GM18507 (cell line): ENCODE data around the gene BUD23.
A peak's percentile ranks its signal among the peaks of the same experiment; 100 is the strongest.
"Not testable (repeated sequence)": the region's sequence is repeated elsewhere in the genome, so short reads cannot be mapped to it uniquely, and the experiment has no call there.

Source experiments
- DNase-seq: peaks from one replicate; pipeline ENCODE4 v3.0.0; 2011; ENCODE audit warnings: low read depth; ENCODE audit not compliant: insufficient read length; ENCODE audit errors: extremely low spot score
- FAIRE-seq: peaks from 2 replicates; lab custom pipeline; 2011; peaks lifted over from hg19 to GRCh38; lab: Jason Lieb, UNC

BUD23 gene, protein sequence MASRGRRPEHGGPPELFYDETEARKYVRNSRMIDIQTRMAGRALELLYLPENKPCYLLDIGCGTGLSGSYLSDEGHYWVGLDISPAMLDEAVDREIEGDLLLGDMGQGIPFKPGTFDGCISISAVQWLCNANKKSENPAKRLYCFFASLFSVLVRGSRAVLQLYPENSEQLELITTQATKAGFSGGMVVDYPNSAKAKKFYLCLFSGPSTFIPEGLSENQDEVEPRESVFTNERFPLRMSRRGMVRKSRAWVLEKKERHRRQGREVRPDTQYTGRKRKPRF

DNA sequence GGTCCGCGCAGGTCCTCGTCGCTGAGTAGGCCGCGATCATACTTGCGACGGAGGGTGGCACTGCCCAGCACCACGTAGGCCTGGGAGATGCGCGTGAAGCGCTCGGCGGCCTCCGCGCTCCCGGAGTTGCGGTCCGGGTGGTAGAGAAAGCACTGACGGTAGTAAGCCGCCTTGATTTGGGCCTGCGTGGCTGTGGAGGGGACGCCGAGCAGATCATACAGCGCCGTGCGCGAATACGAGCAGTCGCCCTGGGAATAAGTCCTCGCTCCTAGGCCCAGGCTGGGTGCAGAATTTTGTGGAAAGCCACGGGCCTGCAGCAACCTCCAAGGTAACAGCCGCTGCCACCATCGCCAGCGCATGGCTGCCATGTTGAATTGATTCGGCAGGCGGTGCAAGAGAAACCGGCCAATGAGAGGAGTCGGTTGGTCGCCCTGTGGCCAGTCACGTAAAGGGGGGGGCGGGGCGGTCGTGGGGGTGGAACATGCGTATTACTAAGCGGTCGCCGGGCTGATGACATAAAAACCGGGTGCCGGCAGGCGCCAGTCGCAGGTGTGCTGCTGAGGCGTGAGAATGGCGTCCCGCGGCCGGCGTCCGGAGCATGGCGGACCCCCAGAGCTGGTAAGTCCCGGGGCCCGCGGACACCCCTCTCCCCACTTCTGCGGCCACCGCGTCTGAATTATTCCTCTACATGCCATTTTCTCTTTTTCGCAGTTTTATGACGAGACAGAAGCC lies at the start of gene BUD23, which contains the start of gene DNAJC30:
TSS of gene BUD23 (plus strand) at position 542 of the 732 bp plus-strand sequence. CDS start at position 571, 29 bp downstream.
TSS of gene DNAJC30 (minus strand) at position 398 of the 732 bp plus-strand sequence. CDS start at position 368, 30 bp downstream.
- DNase-seq (peak; percentile 96), FAIRE-seq (peak; percentile 88)

DNA sequence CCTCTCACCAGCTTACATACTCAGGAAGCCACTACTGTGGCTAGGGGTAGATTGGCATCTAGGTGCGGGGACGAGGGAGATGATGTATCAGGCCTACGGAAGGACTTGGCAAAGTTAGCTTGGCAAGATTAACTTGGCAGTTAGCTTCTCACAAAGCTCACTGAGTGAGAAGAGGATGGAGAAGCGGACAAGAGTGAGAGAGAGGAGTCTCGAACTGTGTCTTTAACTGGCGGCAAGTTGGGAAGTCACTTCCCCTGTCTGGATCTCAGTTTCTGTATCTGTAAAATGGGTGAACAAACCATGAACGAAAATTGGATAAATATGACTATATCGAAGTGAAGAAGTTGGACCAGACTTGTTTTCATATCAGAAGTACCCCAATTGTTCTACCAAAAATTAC lies 49.6 kb upstream of the BUD23 start:
- DNase-seq (no peak), FAIRE-seq (no peak)

DNA sequence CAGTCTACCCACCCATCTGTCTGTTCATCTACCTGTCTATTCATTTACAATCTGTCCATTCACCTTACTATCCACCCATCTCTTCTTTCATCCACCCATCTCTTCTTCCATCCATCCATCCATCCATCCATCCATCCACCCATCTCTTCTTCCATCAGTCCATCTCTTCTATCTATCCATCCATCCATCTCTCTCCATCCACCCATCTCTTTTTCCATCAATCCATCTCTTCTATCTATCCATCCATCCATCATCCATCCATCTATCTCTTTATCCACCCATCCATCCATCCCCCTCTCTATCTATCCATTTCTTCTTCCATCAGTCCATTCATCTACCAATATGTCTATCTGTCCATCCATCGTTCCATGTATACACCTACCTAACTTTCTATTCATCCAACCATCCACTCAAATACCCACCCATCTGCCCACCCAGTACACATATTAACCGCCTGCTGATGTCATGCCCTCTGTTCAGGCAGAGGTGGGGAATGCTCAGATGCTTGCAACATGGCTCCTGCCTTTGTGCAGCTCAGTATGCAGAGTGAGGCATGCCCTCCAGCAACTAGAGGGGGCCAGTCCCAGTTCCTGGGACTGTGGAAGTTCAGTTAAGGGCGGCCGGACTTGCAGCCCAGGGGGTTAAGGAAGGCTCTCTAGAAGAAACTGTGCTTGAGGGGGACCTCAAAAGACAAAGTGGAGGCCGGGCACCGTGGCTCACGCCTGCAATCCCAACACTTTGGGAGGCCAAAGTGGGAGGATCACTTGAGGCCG lies 47.8 kb upstream of the BUD23 start:
- no peak for DNase-seq
- FAIRE-seq, result no peak

DNA sequence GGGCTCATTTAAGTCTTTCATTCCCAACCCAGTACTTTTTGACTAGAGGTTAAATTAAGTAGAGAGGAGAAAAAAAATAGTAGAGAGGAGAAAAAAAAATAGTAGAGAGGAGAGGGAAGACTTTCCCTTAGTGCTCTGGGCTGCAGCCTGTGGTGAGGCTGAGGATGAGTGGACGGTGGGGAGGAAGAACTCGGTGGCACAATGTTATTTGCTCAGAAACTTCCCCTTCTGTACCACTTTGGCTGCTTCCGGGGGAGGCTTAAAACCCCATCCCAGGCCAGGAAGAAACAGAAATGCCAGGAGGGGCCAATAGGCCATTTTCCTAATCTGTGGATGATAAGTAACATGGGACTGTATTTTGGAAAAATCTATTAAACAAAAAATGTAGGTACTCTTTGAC lies 44.5 kb upstream of the BUD23 start:
- DNase-seq, result no peak
- FAIRE-seq, result no peak

DNA sequence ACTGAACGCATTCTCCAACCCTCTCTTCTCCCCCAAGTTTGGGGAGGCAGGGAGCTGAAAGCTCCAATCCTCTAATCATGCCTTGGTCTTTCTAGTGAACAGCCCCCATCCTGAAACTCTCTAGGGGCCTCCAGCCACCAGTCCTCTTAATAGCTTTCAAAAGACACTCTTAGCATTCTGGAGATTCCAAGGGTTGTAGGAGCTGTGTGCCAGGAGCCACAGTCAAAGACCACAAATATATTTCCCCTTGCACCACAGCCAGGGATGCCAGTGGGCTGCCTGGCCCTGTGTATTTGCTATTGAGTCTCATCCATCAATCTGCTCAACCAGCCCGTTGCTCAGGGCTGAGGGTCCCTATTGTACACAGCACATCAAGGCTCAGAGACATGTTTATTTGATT lies 40.6 kb upstream of the BUD23 start:
- no peak for FAIRE-seq

DNA sequence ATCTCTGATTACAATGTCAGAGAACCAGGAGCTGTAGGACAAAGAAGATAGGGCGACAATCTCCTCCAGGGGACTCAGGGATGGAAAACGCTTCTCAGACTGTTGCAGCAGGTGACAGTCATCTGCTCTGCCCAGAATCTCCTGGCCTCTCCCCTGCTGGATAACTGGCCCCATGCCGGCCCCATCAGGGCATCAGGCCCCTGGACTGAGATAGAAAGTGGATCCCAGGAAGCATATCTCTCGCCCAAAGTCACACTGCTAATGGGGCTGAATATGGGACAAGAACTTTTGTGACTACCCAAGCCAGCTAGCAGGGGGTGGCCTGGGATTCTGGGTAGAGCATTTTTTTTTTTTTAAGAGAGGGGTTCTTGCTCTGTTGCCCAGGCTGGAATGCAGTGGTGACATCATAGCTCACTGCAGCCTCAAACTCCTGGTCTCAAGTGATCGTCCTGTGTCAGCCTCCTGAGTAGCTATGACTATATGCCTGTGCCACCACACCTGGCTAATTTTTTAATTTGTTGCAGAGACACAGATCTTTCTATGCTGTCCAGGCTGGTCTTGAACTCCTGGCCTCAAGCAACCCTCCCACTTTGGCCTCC lies 38.6 kb upstream of the BUD23 start:
- no peak for FAIRE-seq
- DNase-seq, result no peak

More for the DNA sequence above, 40.6 kb upstream of the BUD23 start:
- DNase-seq, result no peak

DNA sequence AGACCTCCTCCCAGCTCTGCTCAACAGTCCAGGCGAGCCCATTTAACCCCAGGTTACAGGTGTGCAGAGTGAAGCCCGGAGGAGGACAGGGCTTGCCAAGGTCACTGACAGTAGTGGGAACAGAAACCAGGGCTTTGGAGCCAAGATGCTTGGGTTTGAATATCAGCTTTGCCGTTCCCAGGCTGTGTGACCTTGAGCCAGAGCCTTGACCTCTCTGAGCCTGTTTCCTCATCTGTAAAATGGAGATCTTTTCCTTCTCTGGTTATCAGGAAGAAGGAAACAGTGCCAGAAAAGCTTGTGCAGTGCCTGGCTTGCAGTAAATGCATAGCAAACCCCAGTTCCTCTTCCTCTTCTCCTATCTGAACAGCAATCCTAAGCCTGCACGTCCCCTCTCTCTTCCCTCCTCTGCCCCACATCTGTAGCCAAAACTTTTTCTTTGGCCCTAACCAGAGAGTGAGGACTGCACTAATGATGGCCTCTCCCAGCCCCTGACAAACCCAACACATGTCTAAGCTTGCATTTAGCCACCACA lies 37.7 kb upstream of the BUD23 start:
- no peak for DNase-seq
- FAIRE-seq, result no peak

DNA sequence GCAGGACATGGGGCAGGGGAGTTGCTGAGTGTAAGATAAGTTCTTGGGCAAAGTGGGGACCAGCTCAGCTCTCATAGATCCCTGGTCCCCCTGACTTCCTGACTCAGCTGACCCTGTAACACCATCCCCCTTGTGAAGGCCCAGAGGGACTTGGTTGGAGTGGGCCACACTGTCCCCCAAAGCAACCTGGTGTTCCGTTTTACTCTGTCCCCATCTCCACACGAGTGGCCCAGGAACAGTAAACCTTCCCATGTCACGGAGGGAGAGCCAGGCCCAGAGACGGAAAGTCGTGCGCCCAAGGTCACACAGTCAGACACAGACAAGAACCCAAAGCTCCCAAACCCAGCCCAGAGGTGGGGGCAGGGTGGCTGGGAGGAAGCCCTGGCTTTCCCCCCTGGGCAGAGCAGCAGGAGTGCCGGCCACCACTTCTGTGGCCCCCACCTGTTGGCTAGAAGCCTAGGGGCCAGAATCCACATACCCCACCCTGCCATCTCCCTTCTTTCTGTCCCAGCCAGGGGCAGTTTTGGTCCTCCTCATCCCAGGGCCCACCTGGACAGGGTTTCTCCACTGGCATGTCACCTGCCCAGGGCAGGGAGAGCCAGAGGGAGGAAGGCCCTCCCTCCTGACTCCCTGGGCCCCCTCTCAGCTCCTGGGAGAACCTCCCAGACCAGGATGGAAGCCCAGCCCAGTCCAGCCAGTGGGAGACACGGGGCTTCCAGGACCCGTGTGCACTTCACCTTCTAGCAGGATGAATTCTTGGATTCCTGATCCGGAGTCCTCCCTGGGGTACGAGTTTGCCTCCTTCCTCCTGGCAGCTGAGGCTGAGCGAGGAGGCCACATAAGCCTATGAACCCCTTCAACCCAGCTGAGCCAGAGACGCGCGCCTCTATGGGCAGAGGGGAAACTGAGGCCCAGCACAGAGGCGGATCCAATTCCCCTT lies 36.3 kb upstream of the BUD23 start:
- DNase-seq (no peak), FAIRE-seq (no peak)

DNA sequence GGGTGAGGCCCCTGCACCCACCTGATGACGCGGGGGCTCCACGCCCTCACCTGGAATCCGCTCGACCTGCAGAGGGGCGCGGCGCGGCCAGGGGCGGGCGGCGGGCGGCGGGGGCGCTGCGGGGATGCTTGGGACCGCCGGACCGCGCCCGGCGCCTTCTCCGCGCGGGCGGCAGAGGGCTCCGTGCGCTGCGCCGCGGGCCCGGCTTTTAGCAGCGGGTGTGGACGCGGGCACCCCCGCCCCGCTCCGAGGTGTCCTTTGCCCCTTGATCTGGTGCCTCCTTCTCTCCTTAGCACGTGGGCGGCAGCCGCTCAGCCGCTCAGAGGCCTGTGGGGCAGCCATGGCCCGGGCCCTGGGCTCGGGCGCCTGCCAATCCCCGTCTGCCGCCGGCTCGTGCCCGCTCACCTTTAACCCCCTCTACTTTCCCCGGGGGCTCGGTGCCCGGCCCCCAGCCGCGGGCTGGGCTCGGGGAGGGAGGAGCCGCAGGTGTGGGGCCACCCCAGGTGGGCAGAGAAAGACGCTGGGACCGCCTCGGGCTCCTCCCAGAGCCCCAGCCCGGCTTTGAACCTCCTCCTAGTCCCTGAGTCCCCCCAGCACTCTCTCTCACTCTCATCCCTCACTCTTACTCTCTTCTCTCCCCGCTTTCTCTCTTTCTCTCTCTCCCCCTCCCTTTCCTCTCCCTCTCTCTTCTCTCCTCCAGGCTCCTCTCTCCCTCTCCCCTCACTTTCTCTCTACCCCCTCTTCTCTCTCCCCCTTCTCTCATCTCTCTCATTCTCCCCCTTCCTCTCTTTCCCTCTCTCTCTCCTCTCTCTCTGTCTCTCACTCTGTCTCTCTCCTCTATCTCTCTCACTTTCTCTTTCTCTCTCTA lies 35.4 kb upstream of the BUD23 start:
- no peak for DNase-seq
- no peak for FAIRE-seq

DNA sequence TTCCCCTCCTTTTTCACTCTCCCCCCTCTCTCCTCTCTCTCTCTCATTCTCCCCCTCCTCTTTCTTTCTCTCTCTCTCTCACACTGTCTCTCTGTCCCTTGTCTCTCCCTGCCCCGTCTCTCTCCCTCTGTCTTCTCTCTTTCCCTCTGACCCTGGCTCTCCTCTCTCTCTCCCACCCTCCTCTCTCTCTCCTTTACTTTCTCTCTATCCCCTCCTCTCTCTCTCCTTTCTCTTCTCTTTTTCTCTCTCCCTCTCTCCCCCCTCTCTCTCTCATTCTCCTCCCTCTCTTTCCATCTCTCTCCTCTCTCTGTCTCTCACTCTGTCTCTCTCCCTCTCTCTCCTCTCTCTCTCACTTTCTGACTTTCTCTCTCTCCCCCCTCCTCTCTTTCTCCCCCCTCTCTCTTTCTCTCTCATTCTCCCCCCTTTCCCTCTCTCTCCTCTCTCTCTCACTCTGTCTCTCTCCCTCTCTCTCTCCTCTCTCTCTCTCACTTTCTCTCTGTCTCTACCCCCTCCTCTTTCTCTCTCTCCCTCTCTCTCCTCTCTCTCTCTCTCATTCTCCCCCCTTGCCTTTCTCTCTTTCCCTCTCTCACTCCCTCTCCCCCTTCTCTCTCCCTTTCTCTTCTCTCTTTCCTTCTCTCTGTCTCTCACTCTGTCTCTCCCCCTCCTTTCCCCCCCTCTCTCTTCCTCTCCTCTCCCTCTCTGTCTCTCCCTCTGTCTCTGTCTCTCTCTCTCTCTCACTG lies 34.6 kb upstream of the BUD23 start:
- no peak for FAIRE-seq
- DNase-seq, result no peak

DNA sequence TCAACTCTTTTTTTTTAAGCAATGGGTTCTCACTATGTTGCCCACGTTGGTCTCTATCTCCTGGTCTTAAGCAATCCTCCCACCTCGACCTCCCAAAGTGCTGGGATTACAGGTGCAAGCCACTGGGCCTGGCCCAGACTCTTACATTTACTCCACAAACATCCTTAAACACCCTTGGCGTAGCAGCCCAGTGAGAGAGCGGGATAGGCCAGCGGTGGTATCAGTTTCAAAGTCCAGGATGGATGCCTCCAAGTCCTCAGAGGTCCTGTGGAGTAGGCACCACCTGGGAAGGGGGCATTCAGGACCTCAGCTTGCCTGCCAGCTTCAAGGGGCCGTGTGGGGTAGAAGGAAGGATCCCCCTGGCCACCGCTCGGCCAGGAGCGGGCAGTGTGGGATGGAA lies 33.8 kb upstream of the BUD23 start:
- no peak for FAIRE-seq
- no peak for DNase-seq

DNA sequence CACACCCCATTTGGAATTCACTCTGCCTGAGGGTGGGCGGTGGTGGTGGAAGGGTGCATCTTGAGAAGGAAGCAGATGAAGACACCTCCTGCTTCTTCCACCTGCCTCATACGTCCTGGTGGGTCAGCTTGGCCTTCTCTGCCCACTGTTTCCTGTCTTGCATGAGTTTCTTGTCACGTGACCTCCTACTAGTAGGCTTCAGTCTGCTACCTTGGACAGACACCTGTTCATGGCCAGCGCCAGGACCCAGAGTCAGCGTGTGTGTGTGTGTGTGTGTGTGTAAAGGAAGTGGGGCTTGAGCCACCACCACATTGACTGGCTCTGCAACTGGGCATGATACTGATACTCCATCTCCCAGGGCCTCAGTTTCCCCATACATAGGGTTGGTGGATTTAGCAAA lies 32.9 kb upstream of the BUD23 start:
- no peak for DNase-seq
- FAIRE-seq, result no peak

DNA sequence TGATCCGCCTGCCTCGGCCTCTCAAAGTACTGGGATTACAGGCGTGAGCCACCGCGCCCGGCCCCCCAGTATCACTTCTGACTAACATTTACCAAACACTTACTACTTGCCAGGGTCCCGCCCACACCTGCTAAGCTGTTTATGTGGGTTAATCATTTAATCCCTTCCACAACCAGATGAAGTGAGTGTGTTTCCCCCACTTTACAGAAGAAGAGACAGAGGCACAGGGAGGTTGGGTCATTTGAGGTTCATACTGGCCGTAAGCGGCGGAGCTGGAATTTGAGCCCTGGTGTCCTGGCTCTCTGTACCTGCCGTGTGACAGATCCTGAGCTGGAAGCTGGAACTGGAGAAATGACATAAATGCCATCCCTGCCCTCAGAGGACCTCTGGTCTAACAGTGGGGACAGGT lies 30.9 kb upstream of the BUD23 start:
- no peak for FAIRE-seq
- no peak for DNase-seq

DNA sequence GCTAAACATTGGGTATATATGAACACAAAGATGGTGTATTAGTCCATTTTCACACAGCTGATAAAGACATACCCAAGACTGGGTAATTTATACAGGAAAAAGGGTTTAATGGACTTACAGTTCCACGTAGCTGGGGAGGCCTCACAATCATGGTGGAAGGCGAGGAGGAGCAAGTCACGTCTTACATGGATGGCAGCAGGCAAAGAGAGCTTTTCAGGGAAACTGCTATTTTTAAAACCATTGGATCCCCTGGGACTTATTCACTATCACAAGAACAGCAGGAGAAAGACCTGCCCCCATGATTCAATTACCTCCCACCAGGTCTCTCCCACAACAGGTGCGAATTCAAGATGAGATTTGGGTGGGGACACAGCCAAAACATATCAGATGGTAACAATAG lies 28.1 kb upstream of the BUD23 start:
- DNase-seq, FAIRE-seq: not testable (repeated sequence)

DNA sequence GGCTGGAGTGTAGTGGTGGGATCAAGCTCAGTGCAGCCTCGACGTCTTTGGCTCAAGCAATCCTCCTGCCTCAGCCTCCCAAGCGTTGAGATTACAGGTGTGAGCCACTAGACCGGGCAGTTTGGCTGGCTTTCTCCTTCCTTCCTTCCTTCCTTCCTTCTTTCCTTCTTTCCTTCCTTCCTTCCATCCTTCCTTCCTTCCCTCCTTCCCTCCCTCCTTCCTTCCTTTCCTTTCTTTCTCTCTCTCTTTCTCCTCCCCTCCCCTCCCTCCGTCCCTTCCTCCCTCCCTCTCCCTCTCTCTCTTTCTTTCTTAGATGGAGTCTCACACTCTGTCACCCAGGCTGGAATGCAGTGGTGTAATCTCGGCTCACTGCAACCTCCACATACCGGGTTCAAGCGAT lies 23.4 kb upstream of the BUD23 start:
- FAIRE-seq (no peak), DNase-seq (no peak)

DNA sequence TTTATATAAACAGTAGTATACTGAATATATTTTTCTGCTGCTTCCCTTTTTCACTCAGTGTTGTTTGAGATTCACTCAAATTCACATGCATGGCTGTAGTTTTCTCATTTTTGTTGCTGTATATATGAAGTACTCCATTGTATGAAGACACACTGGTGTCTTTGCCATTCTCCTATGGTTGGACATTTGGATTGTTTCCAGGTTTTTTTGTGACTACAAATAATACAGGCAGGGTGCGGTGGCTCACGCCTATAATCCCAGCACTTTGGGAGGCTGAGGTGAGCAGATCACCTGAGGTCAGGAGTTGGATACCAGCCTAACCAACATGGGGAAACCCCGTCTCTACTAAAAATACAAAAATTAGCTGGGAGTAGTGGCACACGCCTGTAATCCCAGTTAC lies 22.8 kb upstream of the BUD23 start:
- FAIRE-seq, DNase-seq: not testable (repeated sequence)

DNA sequence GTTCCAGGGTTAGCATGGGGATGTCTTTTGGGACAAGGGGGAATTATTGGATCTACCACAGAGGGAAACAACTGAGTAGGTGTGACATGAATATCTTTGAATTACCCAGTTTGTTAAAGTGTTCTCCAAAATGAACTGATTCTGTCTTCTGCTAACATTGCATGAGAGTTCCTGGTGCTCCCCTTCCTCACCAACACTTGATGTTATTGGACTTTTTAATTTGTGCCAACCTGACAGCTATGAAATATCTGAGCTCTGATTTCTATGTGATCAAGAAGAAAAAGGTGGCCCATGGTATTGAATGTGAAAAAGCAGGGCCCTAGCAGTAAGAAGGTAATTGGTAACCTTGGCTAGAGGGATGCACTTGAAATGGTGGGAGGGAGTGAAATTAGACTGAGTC lies 20.4 kb upstream of the BUD23 start:
- FAIRE-seq, result no peak
- DNase-seq, result no peak
